AG08395 (cell line): ENCODE results near the gene KCNA2.

Experiments used
- DNase-seq: peaks from one replicate; pipeline ENCODE4 v3.0.0; 2012; ENCODE audit warnings: mixed read lengths, low spot score

KCNA2 gene

DNA sequence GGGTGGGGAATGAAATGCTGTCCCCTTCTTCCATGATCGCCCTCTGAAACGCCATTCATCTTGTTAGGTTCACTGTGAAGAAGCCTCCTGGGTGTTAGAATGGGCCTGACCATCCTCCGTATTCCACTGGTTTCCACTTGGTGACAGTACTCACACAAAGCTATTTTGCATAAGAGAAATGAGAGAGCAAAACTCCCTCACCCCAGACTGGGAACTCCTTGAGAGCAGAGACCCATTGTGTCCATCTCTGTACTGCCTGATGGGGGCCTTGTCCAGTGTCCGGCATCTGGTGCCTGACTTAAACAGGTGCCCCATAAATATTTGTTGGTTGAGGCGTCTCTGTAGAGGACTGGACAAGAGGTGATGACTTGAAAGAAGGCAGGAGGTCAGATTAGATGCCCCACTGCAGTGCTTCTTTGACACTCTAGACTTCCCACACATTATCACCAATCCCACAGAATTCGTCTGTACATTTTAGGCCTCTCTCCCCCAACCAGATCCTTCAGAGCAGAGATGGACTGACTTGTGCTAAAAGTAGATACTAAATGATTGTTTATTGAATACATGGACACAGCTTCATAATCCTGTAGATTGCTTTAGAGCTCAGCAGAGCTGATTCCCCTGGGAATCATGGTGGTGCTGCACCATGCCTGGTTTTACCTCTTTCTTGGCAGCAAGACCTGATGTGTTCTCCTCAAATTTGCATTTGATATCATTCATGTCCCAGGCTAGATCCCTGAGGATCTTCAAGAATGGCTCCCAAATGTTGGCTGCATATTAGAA lies 22.4 kb upstream of the KCNA2 start:
- DNase-seq = no peak

- no peak for DNase-seq
Measured at GRCh38 chr1:110627764-110628163, 21.6 kb upstream of the KCNA2 start.

DNA sequence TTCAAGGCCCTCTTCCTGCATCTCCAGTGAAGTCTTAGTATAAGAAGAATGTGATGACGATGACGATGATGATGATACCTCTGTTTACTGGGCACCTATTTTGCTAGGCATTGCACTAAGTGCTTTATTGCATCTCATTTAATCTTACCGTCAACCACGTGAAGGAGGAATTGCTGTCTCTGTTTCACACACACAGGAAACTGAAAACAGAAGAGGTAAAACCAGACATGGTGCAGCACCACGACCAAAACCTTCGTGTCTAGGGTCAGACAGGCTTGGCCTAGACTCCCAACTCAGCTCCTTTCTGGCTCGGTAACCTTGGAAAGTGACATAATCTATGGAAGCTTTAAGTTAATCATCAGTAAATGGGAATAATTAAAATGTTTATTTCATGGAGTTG lies 20.7 kb upstream of the KCNA2 start:
- DNase-seq = no peak

DNA sequence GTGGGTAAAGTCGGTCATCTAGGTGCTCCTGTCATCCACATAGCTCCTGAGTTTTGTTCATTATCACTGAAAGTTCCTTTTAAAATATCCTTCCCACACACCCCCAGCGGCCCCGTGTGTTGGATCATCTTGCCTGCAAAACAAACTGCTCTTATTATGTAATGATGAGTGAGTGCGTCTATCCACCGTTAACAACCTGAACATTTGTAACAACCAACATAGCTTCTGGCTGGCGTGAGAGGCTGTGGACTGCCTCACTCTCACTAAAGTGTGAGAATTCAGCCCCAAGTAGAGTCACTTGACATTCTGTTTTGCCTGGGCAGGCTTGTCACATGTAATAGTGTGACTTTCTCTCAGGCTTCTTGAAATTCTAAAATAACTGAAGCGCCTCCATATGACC lies 14.5 kb upstream of the KCNA2 start:
- DNase-seq = no peak

- no peak for DNase-seq
Measured at GRCh38 chr1:110620250-110620615, 14.1 kb upstream of the KCNA2 start.

GRCh38 chr1:110619412-110620249 lies 13.5 kb upstream of the KCNA2 start:
- DNase-seq = peak; percentile 84

- DNase-seq = no peak
Measured at GRCh38 chr1:110618668-110619067, 12.5 kb upstream of the KCNA2 start.

- DNase-seq = no peak
Measured at GRCh38 chr1:110617589-110617988, 11.4 kb upstream of the KCNA2 start.

DNA sequence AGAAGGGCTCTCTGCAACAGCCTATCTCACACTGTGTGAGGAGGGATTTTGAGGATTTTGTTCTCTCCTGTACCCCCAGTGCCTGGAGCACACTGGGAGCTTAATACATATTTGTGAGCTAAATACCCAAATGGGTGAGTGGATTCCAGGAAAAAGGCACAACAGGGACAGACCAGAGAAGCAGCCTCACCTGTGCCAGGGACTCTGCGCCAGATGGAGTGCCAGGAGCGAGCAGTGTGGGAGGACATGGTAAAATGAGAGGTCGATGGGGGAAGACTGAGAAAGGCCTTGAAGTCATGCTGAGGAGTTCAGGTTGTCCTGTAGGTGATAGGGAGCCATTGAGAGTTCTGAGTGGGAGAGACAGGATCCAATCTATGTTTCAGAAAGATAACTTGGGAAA lies 11.0 kb upstream of the KCNA2 start:
- no peak for DNase-seq

DNA sequence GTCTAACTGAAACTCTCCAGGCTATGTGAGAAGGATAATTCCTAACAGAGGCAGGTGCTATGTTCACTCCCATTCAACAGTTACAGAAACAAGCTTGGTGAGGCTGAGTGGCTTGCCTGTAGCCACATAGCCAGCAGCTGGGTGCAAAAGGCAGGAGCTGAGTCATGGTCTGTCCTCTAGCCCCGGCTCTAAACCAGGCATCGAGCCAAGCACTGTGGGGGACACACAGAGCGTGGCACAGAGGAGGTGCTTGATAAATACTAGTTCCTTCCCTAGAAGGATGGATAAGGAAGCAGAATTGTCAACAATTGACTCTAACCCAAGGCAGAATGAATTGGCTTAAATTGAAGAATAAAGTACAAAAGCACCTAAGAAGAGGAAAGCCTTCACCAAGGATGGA lies 10.4 kb upstream of the KCNA2 start:
- DNase-seq = no peak

DNA sequence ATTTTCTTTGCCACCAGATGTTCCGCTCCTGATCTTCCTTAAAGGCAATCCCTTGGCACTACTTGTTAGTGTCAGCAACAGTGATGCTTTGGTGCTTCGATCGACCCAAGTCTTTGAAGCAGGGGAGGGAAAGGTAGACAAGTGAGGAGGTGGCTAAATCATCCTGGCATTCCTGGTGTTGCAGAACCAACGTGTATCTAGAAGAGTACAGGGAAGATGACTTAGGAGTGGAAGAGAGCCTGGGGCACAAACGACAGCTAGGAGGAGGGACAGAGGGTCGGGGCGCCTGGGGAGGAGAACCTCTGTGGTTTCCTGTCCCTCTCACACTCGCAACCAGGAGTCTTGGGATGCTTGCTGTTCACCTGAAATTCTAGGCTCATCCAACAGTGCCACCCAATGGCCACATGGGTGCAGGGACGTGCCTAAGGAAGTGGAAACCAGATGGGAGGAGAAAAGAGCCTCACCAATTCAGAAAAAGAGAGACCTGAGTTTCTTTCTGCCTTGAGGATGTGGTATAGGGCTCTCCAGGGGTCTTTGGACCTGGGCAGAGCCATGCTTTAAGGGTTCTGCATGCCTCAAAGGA lies 9.5 kb upstream of the KCNA2 start:
- peak; percentile 65 for DNase-seq

DNA sequence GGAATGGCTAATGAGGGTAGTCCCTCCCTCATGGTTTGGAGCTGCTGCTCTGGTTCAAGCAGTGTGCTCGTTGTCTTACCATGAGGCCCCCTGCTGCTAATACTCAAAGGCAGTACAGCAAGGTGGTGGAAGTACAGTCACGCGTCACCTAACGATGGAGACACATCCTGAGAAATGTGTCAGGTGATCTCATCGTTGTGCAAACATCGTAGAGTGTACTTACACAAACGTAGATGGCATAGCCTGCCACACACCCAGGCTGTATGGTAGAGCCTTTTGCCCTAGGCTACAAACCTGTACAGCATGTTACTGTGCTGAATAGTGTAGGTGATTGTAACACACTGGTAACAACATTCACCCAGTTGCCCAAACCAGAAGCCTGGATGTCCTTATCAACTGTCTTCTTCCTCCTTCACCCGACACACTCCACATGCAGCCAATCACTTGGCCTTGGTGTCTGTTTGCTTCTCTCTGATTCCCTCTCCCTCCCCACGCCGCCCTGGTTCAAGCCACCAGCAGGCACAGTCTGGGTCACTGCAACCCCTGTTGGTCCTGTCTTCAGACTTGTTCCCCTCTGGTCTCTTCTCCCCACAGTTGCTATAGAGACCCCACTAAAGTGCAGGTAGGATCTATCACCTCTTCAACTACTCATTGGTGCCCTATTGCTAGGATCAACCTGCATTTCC lies 6.0 kb upstream of the KCNA2 start:
- DNase-seq = no peak

GRCh38 chr1:110610696-110611286 lies 4.6 kb upstream of the KCNA2 start:
- no peak for DNase-seq

DNA sequence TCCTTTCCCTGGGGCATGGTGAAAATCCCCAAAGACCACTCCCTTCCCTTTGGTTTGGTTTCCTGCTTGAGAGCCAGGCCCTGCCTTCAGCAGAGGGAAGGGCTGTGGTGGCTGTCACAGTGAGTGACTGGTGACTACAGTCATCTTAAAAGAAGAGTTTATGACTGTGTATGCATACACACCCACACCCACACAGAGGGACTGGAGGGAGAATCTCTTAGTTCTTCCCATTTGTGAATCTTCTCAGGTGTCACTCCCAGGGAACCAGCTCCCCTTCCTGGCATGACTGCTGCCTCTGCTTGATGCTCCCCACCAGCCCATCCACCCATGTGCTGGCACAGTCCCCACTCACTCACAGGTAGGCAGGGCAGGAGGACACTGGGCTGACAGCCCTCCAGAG lies 3.9 kb upstream of the KCNA2 start:
- DNase-seq = no peak

DNA sequence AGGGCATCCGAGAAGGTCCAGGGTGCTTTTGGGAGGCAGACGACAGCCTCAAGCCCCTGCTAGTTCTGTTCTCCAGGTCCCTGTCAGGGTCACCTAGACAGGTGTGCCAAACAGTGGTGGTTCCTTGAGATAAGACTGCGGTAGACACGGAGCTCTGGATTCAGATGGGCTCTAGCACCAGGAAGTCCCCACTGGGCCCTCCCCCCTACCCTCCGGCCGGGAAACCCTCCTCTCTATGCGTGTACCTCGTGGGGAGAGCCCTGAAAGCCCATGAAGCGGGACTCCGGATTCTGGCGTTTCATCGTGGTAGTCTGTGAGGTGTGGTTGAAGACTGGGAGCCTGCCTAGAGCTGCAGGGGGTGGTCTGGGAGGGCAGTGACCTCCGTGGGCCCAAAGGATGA lies 2.1 kb upstream of the KCNA2 start:
- no peak for DNase-seq

GRCh38 chr1:110607536-110608230 lies 1.5 kb upstream of the KCNA2 start:
- no peak for DNase-seq

GRCh38 chr1:110606657-110607535 lies 738 bp upstream of the KCNA2 start:
- DNase-seq = no peak

GRCh38 chr1:110605446-110605845 lies 712 bp downstream of the KCNA2 start:
- DNase-seq = no peak

GRCh38 chr1:110604586-110605148 lies 1.5 kb downstream of the KCNA2 start:
- DNase-seq = no peak

- no peak for DNase-seq
Measured at GRCh38 chr1:110603058-110603457, 3.1 kb downstream of the KCNA2 start.
